WTC11 (cell line): ENCODE measurements around the gene FAM53A.

Experiments
- ATF3 ChIP-seq: sonication (generic); formaldehyde crosslinking; conservative IDR thresholded peaks from 2 replicates; pipeline ENCODE4 v1.8.1; 2022; ENCODE audit warnings: mild to moderate bottlenecking, missing genetic modification reagents
- NFYB ChIP-seq: sonication (generic); formaldehyde crosslinking; conservative IDR thresholded peaks from 2 replicates; pipeline ENCODE4 v1.8.0; 2022; ENCODE audit warnings: low read depth, missing genetic modification reagents
- TF ChIP-seq, protein P1 (sequence below): fragments of 200-600 bp; IDR thresholded peaks from 2 replicates; pipeline ENCODE4 v1.8.0; 2022; ENCODE audit warnings: antibody characterized with exemption

DNA sequence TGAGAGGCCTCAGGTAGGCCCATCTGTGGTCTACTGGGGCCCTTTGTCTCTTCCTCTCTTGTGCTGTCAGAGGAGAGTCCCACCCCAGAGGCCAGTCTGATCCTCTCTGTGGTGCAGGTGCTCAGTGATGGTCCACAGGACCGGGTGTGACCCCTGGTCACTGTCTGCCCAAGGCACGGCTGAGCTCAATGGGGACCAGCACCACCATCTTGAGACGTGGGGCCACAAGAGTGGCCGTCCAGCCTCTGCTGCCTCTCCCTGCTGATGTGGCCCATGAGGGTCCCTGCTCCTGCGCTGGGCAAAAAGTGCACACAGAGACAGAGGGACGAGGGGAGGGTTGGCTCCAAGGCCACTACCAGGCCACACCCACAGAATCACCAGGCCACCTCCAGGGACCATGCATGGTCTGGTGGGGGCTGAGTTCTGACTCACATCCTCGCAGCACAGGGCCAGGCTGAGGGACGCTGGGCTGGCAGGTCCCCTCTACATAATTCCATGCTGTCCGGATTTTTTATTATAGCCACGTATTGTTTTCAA is 88.3 kb downstream of the FAM53A start:
- TF ChIP-seq, protein P1, sequence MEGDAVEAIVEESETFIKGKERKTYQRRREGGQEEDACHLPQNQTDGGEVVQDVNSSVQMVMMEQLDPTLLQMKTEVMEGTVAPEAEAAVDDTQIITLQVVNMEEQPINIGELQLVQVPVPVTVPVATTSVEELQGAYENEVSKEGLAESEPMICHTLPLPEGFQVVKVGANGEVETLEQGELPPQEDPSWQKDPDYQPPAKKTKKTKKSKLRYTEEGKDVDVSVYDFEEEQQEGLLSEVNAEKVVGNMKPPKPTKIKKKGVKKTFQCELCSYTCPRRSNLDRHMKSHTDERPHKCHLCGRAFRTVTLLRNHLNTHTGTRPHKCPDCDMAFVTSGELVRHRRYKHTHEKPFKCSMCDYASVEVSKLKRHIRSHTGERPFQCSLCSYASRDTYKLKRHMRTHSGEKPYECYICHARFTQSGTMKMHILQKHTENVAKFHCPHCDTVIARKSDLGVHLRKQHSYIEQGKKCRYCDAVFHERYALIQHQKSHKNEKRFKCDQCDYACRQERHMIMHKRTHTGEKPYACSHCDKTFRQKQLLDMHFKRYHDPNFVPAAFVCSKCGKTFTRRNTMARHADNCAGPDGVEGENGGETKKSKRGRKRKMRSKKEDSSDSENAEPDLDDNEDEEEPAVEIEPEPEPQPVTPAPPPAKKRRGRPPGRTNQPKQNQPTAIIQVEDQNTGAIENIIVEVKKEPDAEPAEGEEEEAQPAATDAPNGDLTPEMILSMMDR = no peak
- TF ChIP-seq NFYB (no peak), ATF3 (CRISPR knock-in tag) (no peak)
